Measurements from ENCODE around the gene ZNF22. TPM values are rescaled to one million over a fixed set of nuclear protein-coding genes. Genes with fewer than 3 reads are reported as not detected.

Gene ZNF22
- total RNA-seq, 4 donors from 2014 or later: 3.6 to 14.5 (median 8.0) TPM

DNA sequence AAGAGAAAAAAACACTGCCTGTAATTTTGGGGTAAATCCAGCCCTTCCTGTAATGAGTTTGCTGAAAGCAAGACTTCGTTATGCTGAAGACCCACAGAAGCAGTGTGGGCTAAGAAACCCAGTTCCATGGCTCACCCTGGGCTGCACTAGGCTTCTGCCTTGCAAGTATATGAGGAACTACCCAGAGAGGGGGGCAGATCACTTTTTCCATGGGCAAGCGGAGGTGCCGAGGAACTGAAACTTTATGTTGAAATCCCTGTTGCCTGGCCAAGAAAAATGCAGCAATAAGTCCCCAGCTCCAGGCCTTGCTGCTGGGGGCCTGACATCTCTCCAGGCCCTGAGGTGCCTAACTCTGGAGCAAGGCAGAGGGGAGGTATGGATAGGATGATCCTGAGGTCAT is 32.6 kb upstream of the ZNF22 start:
- no peak for DNase-seq
- no peak overlapping the region for H3K4me3 ChIP-seq
- peak overlapping the region in 3 of 4 donors; percentile 60 to 92 (median 65) for H3K27ac ChIP-seq
- TF ChIP-seq, protein P1, sequence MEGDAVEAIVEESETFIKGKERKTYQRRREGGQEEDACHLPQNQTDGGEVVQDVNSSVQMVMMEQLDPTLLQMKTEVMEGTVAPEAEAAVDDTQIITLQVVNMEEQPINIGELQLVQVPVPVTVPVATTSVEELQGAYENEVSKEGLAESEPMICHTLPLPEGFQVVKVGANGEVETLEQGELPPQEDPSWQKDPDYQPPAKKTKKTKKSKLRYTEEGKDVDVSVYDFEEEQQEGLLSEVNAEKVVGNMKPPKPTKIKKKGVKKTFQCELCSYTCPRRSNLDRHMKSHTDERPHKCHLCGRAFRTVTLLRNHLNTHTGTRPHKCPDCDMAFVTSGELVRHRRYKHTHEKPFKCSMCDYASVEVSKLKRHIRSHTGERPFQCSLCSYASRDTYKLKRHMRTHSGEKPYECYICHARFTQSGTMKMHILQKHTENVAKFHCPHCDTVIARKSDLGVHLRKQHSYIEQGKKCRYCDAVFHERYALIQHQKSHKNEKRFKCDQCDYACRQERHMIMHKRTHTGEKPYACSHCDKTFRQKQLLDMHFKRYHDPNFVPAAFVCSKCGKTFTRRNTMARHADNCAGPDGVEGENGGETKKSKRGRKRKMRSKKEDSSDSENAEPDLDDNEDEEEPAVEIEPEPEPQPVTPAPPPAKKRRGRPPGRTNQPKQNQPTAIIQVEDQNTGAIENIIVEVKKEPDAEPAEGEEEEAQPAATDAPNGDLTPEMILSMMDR (IDR thresholded peaks at IDR 0.05): no peak
- TF ChIP-seq POLR2A (IDR thresholded peaks at IDR 0.05): no peak
- no peaks in the 10 kb centered on the region for H3K9me3 ChIP-seq
- 33 to 48% methylated on average over 3 of the region's 3 CpGs for WGBS, 2 donors
- peaks cover 15 to 72% (median 29%) of the 10 kb centered on the region in 3 donors for H3K4me1 ChIP-seq
- H3K27me3 ChIP-seq: no peaks in the 10 kb centered on the region
- intact Hi-C loops (cut with DNase I): no loop called here
- H3K36me3 ChIP-seq: peaks cover 0 to 30% (median 0%) of the 10 kb centered on the region in 3 donors

DNA sequence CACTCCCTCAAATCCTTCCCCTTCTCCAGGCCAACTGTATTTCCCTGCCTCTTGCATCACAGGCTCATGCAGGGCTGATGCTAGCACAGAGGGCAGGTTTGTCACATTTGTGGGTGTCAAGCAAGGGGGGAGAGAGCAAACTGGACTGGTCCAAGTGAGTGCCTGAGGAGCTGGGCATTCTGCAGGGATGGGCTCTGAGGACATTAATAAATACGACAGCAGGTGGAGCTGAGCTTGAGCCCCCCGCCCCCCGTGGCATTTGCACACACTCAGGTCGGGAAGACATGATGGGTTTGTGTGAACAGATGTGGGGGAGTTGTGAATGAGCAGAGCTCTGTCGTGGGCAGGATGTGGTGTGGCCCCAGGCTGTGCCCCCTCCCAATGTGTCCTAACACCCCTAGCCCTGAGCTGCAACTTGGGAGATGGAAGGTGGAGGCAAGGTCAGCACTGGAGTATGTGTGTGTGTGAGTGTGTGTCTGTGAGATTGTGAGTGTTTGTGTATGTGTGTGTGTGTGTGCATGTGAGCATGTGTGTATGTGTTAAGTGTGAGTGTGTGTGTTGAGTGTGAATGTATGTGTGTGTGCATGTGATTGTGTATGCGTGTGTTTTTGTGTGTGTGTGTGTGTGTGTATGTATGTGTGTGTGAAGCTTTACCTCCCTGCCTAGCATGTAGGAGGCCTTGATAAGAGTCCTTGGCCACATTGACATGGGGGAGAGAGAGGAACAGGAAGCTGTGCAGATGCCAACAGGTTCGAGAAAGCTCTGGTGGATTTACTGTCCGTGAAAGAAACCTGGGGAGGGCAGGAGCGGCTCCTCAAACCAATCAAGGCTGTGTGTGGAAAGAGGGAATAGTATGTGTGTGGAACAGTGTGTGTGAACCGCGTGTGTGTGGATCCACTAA is 32.0 kb upstream of the ZNF22 start:
- intact Hi-C loops (cut with DNase I): no loop called here
- no peak overlapping the region for H3K4me3 ChIP-seq
- WGBS, 2 donors: 72 to 77% methylated on average over 11 of the region's 11 CpGs
- peaks cover 15 to 72% (median 29%) of the 10 kb centered on the region in 3 donors for H3K4me1 ChIP-seq
- DNase-seq: no peak
- TF ChIP-seq POLR2A (IDR thresholded peaks at IDR 0.05): no peak
- TF ChIP-seq, protein P1 (IDR thresholded peaks at IDR 0.05): no peak
- H3K9me3 ChIP-seq: no peaks in the 10 kb centered on the region
- peak overlapping the region in 3 of 4 donors; percentile 60 to 92 (median 65) for H3K27ac ChIP-seq
- no peaks in the 10 kb centered on the region for H3K27me3 ChIP-seq
- peaks cover 0 to 30% (median 0%) of the 10 kb centered on the region in 3 donors for H3K36me3 ChIP-seq

DNA sequence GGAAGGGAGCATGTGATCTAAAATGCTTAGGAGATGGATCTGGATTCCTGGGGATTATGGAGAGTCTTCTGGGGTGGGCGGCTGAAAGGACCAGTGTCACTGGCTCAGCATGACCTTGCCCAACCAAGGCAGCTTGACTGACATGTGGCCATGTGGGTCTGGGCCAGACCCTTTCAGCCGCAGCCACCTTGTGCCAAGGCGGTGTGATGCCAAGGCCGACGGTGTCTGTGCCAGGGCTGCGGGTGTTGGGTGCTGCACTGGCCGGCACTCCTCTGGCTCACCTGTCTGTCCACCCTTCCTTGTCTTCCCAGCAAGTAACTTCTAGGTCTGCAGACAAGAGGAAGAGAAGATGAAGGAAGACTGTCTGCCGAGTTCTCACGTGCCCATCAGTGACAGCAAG is 30.9 kb upstream of the ZNF22 start:
- intact Hi-C loops (cut with DNase I): loop anchor here (5.0 kb wide), 1 partner anchor 38 kb away; no protein-coding TSS in a partner anchor
- 74 to 96% methylated on average over 7 to 9 of the region's 9 CpGs for WGBS, 2 donors
- TF ChIP-seq POLR2A (IDR thresholded peaks at IDR 0.05): no peak
- TF ChIP-seq, protein P1 (IDR thresholded peaks at IDR 0.05): no peak
- Histone ChIP-seq H3K4me1 (peaks cover 22 to 72% (median 31%) of the 10 kb centered on the region in 3 donors), H3K27ac (no peak overlapping the region), H3K27me3 (no peaks in the 10 kb centered on the region), H3K36me3 (peaks cover 0 to 30% (median 0%) of the 10 kb centered on the region in 3 donors), H3K9me3 (no peaks in the 10 kb centered on the region), H3K4me3 (no peak overlapping the region)
- DNase-seq: no peak

DNA sequence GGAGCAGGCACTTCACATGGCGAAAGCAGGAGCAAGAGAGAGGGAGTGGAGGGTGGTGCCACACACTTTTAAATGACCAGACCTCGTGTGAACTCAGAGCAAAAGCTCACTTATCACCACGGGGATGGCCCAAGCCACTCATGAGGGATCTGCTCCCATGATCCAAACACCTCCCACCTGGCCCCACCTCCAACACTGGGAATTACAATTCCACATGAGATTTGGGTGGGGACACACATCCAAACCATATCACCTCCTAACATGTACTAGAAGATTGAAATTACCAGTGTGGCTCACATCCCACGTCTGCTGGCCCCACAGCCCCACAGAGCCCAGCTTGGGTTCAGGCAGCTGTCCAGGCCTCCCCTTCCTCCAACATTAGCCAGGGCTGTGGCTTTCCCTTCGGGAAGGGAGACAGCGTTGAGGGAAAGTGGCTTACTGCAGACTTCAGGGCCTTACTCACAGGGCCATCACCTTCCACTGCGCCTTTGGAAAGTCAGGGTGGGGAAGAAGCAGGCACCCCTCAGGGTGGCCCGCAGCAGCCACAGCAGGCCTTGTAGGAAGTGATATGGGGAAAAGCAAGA is 29.8 kb upstream of the ZNF22 start:
- no peaks in the 10 kb centered on the region for H3K9me3 ChIP-seq
- peaks cover 0 to 30% (median 0%) of the 10 kb centered on the region in 3 donors for H3K36me3 ChIP-seq
- intact Hi-C loops (cut with DNase I): loop anchor here (5.0 kb wide), 1 partner anchor 39 kb away; no protein-coding TSS in a partner anchor
- no peak for DNase-seq
- WGBS, 2 donors: 83 to 95% methylated on average over 4 to 7 of the region's 8 CpGs
- H3K27me3 ChIP-seq: no peaks in the 10 kb centered on the region
- peaks cover 25 to 72% (median 28%) of the 10 kb centered on the region in 3 donors for H3K4me1 ChIP-seq
- H3K27ac ChIP-seq: no peak overlapping the region
- TF ChIP-seq, protein P1 (IDR thresholded peaks at IDR 0.05): no peak
- TF ChIP-seq POLR2A (IDR thresholded peaks at IDR 0.05): no peak
- H3K4me3 ChIP-seq: no peak overlapping the region

DNA sequence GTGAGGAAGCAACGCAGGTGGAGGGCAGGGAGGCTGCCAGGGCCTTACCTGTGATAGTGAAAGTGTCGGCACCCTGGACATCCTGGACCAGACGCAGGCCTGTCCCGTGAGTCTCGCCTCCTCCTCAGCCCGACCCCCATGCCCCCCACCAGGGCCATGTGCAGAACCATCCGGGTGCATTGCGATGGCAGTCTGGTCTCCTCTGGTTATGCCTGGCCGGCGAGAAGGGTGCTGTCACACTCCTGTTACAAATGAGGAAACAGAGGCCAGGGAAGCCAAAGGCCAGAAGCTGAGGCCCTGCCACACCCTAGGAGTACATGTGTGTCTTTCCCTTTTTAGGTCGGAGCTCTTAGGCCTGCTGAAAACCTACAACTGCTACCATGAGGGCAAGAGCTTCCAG is 29.3 kb upstream of the ZNF22 start:
- DNase-seq: no peak
- H3K27me3 ChIP-seq: no peaks in the 10 kb centered on the region
- H3K4me1 ChIP-seq: peaks cover 25 to 72% (median 28%) of the 10 kb centered on the region in 3 donors
- no peak overlapping the region for H3K4me3 ChIP-seq
- WGBS, 2 donors: 86 to 100% methylated on average over 2 to 4 of the region's 11 CpGs
- H3K27ac ChIP-seq: no peak overlapping the region
- no peaks in the 10 kb centered on the region for H3K9me3 ChIP-seq
- intact Hi-C loops (cut with DNase I): loop anchor here (5.0 kb wide), 1 partner anchor 39 kb away; no protein-coding TSS in a partner anchor
- H3K36me3 ChIP-seq: peaks cover 0 to 30% (median 0%) of the 10 kb centered on the region in 3 donors
- no peak for TF ChIP-seq POLR2A (IDR thresholded peaks at IDR 0.05)
- TF ChIP-seq, protein P1 (IDR thresholded peaks at IDR 0.05): no peak
